Adrenal gland (tissue), 12 donors: ENCODE measurements around the gene FGF8. TPM values are rescaled to one million over a fixed set of nuclear protein-coding genes. Genes with fewer than 3 reads are reported as not detected.

Experiments used
- DNase-seq, 7 donors: peaks; one replicate each; pipeline ENCODE4 v3.0.0-alpha.2; 2019 to 2020
- H3K27ac ChIP-seq, 5 donors: fragments of 200-600 bp; sonication (generic) in 4 of 5; 1 replicate in 3 of 5; 2 replicates in 2 of 5; pipeline versions ENCODE4 v1.5.1 to v1.8.0; 2016 to 2020; ENCODE audit warnings: mild to moderate bottlenecking in 1 of 5
- H3K27me3 ChIP-seq: fragments of 200-600 bp; 2 replicates; pipeline ENCODE4 v1.8.0; 2021
- H3K36me3 ChIP-seq, 2 donors: fragments of 200-600 bp; replicated peaks in 1 of 2; 1 replicate in 1 of 2; 2 replicates in 1 of 2; pipeline versions ENCODE4 v1.5.1 to v1.8.0; 2018 to 2022
- H3K4me1 ChIP-seq, 2 donors: fragments of 200-600 bp; replicated peaks in 1 of 2; 1 replicate in 1 of 2; 2 replicates in 1 of 2; pipeline versions ENCODE4 v1.5.1 to v1.8.0; 2018 to 2021
- H3K4me3 ChIP-seq, 4 donors: fragments of 200-600 bp; sonication (generic) in 3 of 4; one replicate each; pipeline ENCODE4 v1.5.1; 2016 to 2018
- H3K9me3 ChIP-seq, 3 donors: fragments of 200-600 bp; sonication (generic) in 1 of 3; replicated peaks in 1 of 3; 1 replicate in 2 of 3; 2 replicates in 1 of 3; pipeline versions ENCODE4 v1.5.1 to v1.8.0; 2016 to 2021
- POLR2A ChIP-seq, 2 donors: fragments of 450-650 bp; IDR thresholded peaks; one replicate each; pipeline ENCODE4 v1.6.1; 2017; ENCODE audit warnings: antibody characterized with exemption in 2 of 2, mild to moderate bottlenecking in 2 of 2, moderate library complexity in 1 of 2
- WGBS, 4 donors: extraction: QIAGEN DNeasy Blood & Tissue Kit in 2 of 4; methylation state at CpG; one replicate each; pipeline versions ENCODE4 v1.1.5 to v1.1.7; 2013 to 2017; 5-methylcytosine and 5-hydroxymethylcytosine counted together
- intact Hi-C, 2 donors: fragments of 100-400 bp; cut with DNase I; formaldehyde crosslinking; loops; one replicate each; pipeline versions ENCODE4 v1.14.1 to v1.15.0; 2022 to 2023
- polyA plus RNA-seq, 3 donors: library from polyadenylated mRNA; stranded (reverse); fragments of 200-250 nt in 2 of 3; fragments of 350-450 nt in 1 of 3; fragmentation: Illumina TruSeq in 1 of 3; extraction: RNeasy Lipid Tissue Mini Kit (QIAGEN cat#74804) in 1 of 3; gene quantifications; one replicate each; pipeline ENCODE4 v1.2.3, GENCODE V29; 2013 to 2014
- total RNA-seq, 9 donors: library from RNA; depleted of rRNA in 4 of 9; stranded (reverse); fragments of >200 nt in 4 of 9; fragments of 120-200 nt in 1 of 9; fragmentation: NEBNext Ultra II Directional in 1 of 9; extraction: Animal tissue kit (Norgen Biotek cat#: 25700) in 1 of 9; gene quantifications; one replicate each; pipeline versions ENCODE4 v1.1.0 to v1.2.4, GENCODE V29; 2013 to 2023
- TF ChIP-seq, protein P1 (sequence below), 6 experiments: fragments of 450-650 bp in 4 of 6; fragments of 200-600 bp in 2 of 6; sonication (generic) in 1 of 6; IDR thresholded peaks; 1 replicate in 5 of 6; 2 replicates in 1 of 6; pipeline versions ENCODE4 v1.5.1 to v1.8.0; 2016 to 2021; ENCODE audit warnings: antibody characterized with exemption in 6 of 6, mild to moderate bottlenecking in 2 of 6, moderate library complexity in 1 of 6
- donor health status: healthy with polysubstance abuse.
- donor health status: Bipolar disorder and iron deficiency.
- donor health status: DM: yes; HTN: yes; CAD: no.
- donor health status: DM: no; HTN: no; CAD: no.
- donor health status: DM: no; HTN: no; CAD: no.
- donor health status: DM: yes; HTN: yes; CAD: no.

Gene FGF8
- total and polyA plus RNA-seq, 12 donors = not detected

- TF ChIP-seq, protein P1, sequence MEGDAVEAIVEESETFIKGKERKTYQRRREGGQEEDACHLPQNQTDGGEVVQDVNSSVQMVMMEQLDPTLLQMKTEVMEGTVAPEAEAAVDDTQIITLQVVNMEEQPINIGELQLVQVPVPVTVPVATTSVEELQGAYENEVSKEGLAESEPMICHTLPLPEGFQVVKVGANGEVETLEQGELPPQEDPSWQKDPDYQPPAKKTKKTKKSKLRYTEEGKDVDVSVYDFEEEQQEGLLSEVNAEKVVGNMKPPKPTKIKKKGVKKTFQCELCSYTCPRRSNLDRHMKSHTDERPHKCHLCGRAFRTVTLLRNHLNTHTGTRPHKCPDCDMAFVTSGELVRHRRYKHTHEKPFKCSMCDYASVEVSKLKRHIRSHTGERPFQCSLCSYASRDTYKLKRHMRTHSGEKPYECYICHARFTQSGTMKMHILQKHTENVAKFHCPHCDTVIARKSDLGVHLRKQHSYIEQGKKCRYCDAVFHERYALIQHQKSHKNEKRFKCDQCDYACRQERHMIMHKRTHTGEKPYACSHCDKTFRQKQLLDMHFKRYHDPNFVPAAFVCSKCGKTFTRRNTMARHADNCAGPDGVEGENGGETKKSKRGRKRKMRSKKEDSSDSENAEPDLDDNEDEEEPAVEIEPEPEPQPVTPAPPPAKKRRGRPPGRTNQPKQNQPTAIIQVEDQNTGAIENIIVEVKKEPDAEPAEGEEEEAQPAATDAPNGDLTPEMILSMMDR (IDR thresholded peaks at IDR 0.05) = no peak
- no peak for TF ChIP-seq POLR2A (IDR thresholded peaks at IDR 0.05)
- Histone ChIP-seq H3K36me3 (peaks cover 0 to 23% of the 10 kb centered on the region in 2 donors), H3K4me1 (peaks cover 23 to 34% of the 10 kb centered on the region in 2 donors), H3K9me3 (no peaks in the 10 kb centered on the region), H3K4me3 (peak overlapping the region in 2 of 4 donors; percentile 88), H3K27ac (no peak overlapping the region), H3K27me3 (peaks cover 10% of the 10 kb centered on the region)
- intact Hi-C loops = loop anchor here (2.0 to 5.0 kb wide), 2 partner anchors 179 to 180 kb away; no protein-coding TSS in a partner anchor
- DNase-seq = no peak
- 52 to 71% (median 55%) methylated on average over 11 to 17 of the region's 17 CpGs for WGBS, 4 donors
Observed at GRCh38 chr10:101781984-101782810, 6.3 kb upstream of the FGF8 start.

- Histone ChIP-seq H3K9me3 (no peaks in the 10 kb centered on the region), H3K27me3 (peaks cover 13% of the 10 kb centered on the region), H3K27ac (no peak overlapping the region), H3K4me1 (peaks cover 23 to 34% of the 10 kb centered on the region in 2 donors), H3K36me3 (peaks cover 0 to 17% of the 10 kb centered on the region in 2 donors), H3K4me3 (no peak overlapping the region)
- intact Hi-C loops = loop anchor here (2.0 to 5.0 kb wide), 2 partner anchors 179 kb away; no protein-coding TSS in a partner anchor
- TF ChIP-seq, protein P1 (IDR thresholded peaks at IDR 0.05) = no peak
- TF ChIP-seq POLR2A (IDR thresholded peaks at IDR 0.05) = no peak
- DNase-seq = no peak
- 80 to 89% (median 83%) methylated on average over 7 of the region's 7 CpGs for WGBS, 4 donors
Observed at GRCh38 chr10:101781655-101781983, 5.7 kb upstream of the FGF8 start.

DNA sequence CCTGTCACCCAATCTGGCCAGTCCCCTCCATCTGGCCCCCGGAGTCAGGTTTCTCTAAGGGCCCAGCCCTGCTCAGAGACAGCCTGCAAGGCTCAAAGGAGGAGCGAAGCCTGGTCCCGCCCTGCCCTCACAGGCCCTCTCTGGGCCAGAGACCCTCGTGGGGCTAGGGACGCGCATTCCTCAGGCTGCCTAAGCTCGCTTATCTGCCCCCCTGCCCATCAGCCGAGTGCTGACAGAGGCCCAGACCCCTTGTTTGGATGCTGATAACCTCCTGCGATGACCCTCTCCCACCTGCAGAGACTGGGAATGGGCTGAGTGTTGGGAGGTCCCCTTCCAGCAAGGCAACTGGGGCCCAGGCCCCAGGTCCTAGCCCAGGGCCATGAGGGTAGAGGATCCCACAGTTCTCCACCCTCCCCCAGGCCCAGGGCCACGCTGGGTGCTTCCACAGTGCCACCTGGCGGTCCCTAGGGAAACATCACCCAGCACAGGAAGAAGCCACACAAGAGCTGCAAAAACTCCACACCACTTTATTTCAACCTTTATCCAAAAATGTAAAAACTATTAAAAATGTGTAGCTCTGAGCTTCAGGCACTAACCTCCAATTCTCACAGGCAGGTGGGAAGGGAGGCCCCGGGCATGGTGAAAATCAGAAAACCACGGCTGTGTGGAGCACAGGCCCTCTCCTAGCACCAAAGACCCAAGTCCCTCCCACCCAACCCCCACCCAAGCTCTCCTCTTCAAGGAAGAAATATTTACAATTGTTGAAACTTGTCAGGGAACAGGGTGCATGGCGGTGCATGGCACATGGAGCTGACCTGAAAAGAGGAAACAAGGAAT lies 5.1 kb upstream of the FGF8 start:
- TF ChIP-seq, protein P1 (IDR thresholded peaks at IDR 0.05) = peak; percentile 76 to 90 (median 84)
- TF ChIP-seq POLR2A (IDR thresholded peaks at IDR 0.05) = no peak
- peaks cover 23 to 38% of the 10 kb centered on the region in 2 donors for H3K4me1 ChIP-seq
- no peak overlapping the region for H3K4me3 ChIP-seq
- no peak overlapping the region for H3K27ac ChIP-seq
- H3K9me3 ChIP-seq = no peaks in the 10 kb centered on the region
- DNase-seq = peak; percentile 53 to 82 (median 65)
- WGBS, 4 donors = 18 to 57% (median 55%) methylated on average over 5 to 14 of the region's 14 CpGs
- peaks cover 0 to 11% of the 10 kb centered on the region in 2 donors for H3K36me3 ChIP-seq
- intact Hi-C loops = loop anchor here (2.0 to 5.0 kb wide), 2 partner anchors 178 to 179 kb away; no protein-coding TSS in a partner anchor
- H3K27me3 ChIP-seq = peaks cover 18% of the 10 kb centered on the region
